Left forelimb (tissue), 1 donor: ENCODE data around the gene SFXN5.

Source experiments
- DNase-seq: peaks from one replicate; pipeline ENCODE4 v3.0.0-alpha.2; 2018; ENCODE audit warnings: low spot score

Gene SFXN5

GRCh38 chr2:72940361-72940760, 131.2 kb downstream of the SFXN5 start:
- no peak for DNase-seq

- no peak for DNase-seq
Observed at GRCh38 chr2:72938455-72938854, 133.1 kb downstream of the SFXN5 start.

GRCh38 chr2:72937356-72937669, 134.2 kb downstream of the SFXN5 start:
- DNase-seq, result no peak

- DNase-seq, result no peak
Observed at GRCh38 chr2:72936660-72937355, 134.7 kb downstream of the SFXN5 start.

GRCh38 chr2:72935611-72935957, 135.9 kb downstream of the SFXN5 start:
- no peak for DNase-seq

- DNase-seq, result no peak
Observed at GRCh38 chr2:72934683-72935610, 136.6 kb downstream of the SFXN5 start.

- no peak for DNase-seq
Observed at GRCh38 chr2:72933646-72934151, 137.8 kb downstream of the SFXN5 start.

GRCh38 chr2:72933207-72933606, 138.3 kb downstream of the SFXN5 start:
- no peak for DNase-seq

GRCh38 chr2:72932805-72933204, 138.7 kb downstream of the SFXN5 start:
- DNase-seq, result no peak

- DNase-seq, result no peak
Observed at GRCh38 chr2:72932045-72932740, 139.3 kb downstream of the SFXN5 start.

GRCh38 chr2:72931280-72931910, 140.1 kb downstream of the SFXN5 start:
- DNase-seq, result peak; percentile 49

GRCh38 chr2:72929010-72929409, 142.5 kb downstream of the SFXN5 start:
- no peak for DNase-seq

GRCh38 chr2:72927619-72928550, 143.6 kb downstream of the SFXN5 start:
- peak; percentile 37 for DNase-seq

GRCh38 chr2:72926811-72927465, 144.6 kb downstream of the SFXN5 start:
- DNase-seq, result peak; percentile 57

- peak; percentile 6 for DNase-seq
Observed at GRCh38 chr2:72926368-72926767, 145.1 kb downstream of the SFXN5 start.

GRCh38 chr2:72925328-72925943, 146.1 kb downstream of the SFXN5 start:
- peak; percentile 57 for DNase-seq

GRCh38 chr2:72924353-72925240, 146.9 kb downstream of the SFXN5 start:
- peak; percentile 62 for DNase-seq

GRCh38 chr2:72923833-72924352, 147.6 kb downstream of the SFXN5 start:
- DNase-seq, result peak; percentile 52

GRCh38 chr2:72921853-72922252, 149.7 kb downstream of the SFXN5 start:
- DNase-seq, result peak; percentile 53
